Activated T-cell treated with anti-CD3 and anti-CD28 coated beads, Interleukin-2, amount 50 U/mL, for 24 hours (primary cell): ENCODE measurements around the gene RBM42.

Source experiments
- DNase-seq: peaks from one replicate; pipeline ENCODE4 v3.0.0-alpha.2; 2020
- H3K27ac Mint-ChIP-seq: 2 replicates; pipeline ENCODE4 v1.8.0; 2020; ENCODE audit warnings: mild to moderate bottlenecking, mixed read lengths
- H3K27me3 Mint-ChIP-seq: 2 replicates; pipeline ENCODE4 v1.8.0; 2020; ENCODE audit warnings: mixed read lengths
- H3K36me3 Mint-ChIP-seq: 2 replicates; pipeline ENCODE4 v1.8.0; 2020; ENCODE audit warnings: low read depth, mixed read lengths
- H3K4me1 Mint-ChIP-seq: 2 replicates; pipeline ENCODE4 v1.8.0; 2020; ENCODE audit warnings: low read depth, mixed read lengths
- H3K4me3 Mint-ChIP-seq: 2 replicates; pipeline ENCODE4 v1.8.0; 2020; ENCODE audit warnings: mild to moderate bottlenecking, moderate library complexity, mixed read lengths
- H3K9me3 Mint-ChIP-seq: 2 replicates; pipeline ENCODE4 v1.8.0; 2020; ENCODE audit warnings: mixed read lengths

Gene RBM42

DNA sequence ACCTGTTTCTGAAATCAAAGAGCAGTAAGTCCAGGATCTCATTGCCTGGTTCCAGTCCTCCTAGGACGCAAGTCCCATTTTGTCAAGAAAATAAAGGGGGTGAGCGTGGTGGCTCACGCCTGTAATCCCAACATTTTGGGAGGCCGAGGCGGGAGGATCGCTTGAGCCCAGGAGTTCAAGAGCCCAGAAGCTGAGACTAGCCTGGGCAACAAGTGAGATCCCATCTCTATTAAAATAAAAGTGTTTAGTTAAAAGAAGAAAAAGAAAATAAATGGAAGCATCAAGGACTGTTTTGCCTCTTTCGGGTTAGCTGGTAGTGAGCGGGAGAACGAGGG lies 16.6 kb upstream of the RBM42 start:
- no peak for DNase-seq
- H3K4me1 Mint-ChIP-seq: peaks cover 31% of the 10 kb centered on the region

DNA sequence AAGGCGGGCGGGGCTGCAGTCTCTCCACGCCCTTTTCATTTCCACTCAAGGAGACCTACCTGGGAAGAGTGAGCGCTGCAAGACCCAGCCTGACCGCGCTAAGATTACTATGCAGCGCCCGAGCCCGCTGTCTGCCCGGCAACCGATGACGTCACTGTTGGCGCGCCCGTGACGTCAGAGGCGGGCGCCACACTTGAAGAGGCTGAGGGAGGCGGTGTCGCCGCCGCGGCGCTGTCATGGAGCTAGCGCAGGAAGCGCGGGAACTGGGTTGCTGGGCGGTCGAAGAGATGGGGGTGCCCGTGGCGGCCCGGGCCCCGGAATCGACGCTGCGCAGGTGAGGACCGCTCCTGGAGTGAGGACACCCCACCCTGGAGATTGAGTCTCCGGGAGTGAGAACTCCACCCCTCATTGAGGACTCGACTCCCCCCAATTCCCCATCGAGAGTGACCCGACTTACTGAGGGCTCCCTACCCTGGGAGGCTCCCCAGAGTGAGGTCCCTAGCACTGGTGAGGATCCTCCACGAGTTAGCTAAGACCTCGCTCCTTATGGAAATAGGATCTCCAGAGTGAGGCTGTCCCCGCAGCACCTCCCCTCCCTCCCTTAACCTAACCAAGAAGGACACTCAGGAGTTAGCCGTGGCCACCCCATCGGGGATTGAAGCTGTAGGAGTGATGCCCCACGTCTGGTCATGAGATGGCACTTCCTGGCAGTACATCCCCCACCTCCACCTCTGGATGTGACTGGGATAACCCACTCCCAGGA lies 16.1 kb upstream of the RBM42 start, which contains the start of gene HAUS5:
Gene HAUS5, plus strand, starts transcription at position 177 of the 763 bp plus-strand sequence. Its CDS starts 60 bp downstream, at position 237.
- DNase-seq: peak; percentile 99
- H3K4me3 Mint-ChIP-seq: peak within 1 kb of the TSS; percentile 89
- peaks cover 8% of the 10 kb centered on the region for H3K9me3 Mint-ChIP-seq
- no peaks in the 10 kb centered on the region for H3K27me3 Mint-ChIP-seq
- H3K36me3 Mint-ChIP-seq: peaks cover 34% of the 10 kb centered on the region
- H3K4me1 Mint-ChIP-seq: peaks cover 31% of the 10 kb centered on the region
- peak within 1 kb of the TSS; percentile 95 for H3K27ac Mint-ChIP-seq

More for the DNA sequence above, 16.6 kb upstream of the RBM42 start:
- Mint-ChIP-seq H3K36me3 (peaks cover 28% of the 10 kb centered on the region), H3K27me3 (no peaks in the 10 kb centered on the region), H3K27ac (peak overlapping the region; percentile 95), H3K9me3 (peaks cover 12% of the 10 kb centered on the region), H3K4me3 (peak overlapping the region; percentile 89)

DNA sequence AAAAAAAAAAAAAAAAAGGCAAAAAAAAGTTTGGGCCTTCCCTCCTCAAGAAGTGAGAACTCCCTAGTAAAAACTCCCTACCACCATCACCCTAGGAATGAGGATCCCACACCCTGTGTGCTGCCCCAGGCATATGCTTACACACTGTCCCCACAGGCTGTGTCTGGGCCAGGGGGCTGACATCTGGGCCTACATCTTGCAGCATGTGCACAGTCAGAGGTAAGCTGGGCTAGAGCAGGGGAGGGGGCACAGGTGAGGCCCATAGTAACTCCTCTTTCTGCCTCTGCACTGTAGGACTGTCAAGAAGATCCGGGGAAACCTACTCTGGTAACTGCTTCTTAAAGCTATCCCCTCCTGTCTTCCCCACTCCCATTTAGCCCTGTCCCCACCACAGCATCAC lies 15.3 kb upstream of the RBM42 start:
- Mint-ChIP-seq H3K36me3 (peaks cover 41% of the 10 kb centered on the region), H3K9me3 (peaks cover 3% of the 10 kb centered on the region), H3K4me1 (peaks cover 31% of the 10 kb centered on the region), H3K4me3 (peak overlapping the region; percentile 89), H3K27ac (peak overlapping the region; percentile 95), H3K27me3 (no peaks in the 10 kb centered on the region)
- no peak for DNase-seq

DNA sequence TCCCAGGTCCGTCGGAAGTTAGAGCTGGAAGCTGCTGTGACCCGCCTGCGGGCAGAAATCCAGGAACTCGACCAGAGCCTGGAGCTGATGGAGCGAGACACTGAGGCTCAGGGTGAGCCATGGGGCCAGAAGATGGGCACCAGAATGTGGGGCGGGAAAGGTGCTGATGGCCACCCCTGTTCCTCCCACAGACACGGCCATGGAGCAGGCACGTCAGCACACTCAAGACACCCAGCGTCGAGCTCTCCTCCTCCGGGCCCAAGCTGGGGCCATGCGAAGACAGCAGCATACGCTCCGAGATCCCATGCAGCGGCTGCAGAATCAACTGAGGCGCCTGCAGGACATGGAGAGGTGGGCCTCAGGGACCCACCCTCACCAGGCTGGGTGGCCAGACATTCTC lies 13.8 kb upstream of the RBM42 start:
- H3K27me3 Mint-ChIP-seq: no peaks in the 10 kb centered on the region
- no peak overlapping the region for H3K27ac Mint-ChIP-seq
- no peaks in the 10 kb centered on the region for H3K9me3 Mint-ChIP-seq
- peaks cover 53% of the 10 kb centered on the region for H3K36me3 Mint-ChIP-seq
- peaks cover 23% of the 10 kb centered on the region for H3K4me1 Mint-ChIP-seq
- H3K4me3 Mint-ChIP-seq: no peak overlapping the region
- no peak for DNase-seq

GRCh38 chr19:35618857-35619256 lies 10.0 kb upstream of the RBM42 start:
- H3K27ac Mint-ChIP-seq: no peak overlapping the region
- no peak overlapping the region for H3K4me3 Mint-ChIP-seq
- peaks cover 2% of the 10 kb centered on the region for H3K4me1 Mint-ChIP-seq

DNA sequence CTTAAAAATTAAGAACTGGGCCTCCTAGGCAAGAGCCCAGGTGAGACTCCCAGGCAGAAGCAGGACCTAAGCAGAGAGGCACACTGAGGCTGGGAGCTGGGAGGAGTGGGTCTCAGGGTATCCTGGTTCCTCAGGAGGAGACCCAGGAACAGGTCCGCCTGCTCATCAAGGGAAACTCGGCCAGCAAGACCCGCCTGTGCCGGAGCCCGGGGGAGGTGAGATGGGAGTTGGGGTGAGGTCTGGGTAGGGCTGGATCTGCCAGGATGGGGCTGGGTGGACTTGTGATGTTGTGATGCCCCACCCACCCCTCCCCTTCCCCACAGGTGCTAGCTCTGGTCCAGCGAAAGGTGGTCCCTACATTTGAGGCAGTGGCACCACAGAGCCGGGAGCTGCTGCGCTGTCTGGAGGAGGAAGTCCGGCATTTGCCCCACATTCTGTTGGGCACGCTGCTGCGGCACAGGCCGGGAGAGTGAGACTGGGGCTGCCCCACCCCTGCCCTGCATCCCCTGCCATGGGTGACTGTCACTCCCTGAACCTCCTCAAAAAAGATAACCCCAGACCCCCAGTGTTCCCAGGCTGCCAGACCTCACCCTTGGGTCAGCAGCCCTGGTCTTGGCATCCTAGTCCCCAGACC lies 9.4 kb upstream of the RBM42 start:
- Mint-ChIP-seq H3K9me3 (no peaks in the 10 kb centered on the region), H3K4me1 (no peaks in the 10 kb centered on the region), H3K4me3 (no peak overlapping the region), H3K27me3 (no peaks in the 10 kb centered on the region), H3K27ac (no peak overlapping the region), H3K36me3 (peaks cover 85% of the 10 kb centered on the region)
- DNase-seq: no peak

More at GRCh38 chr19:35618857-35619256, 10.0 kb upstream of the RBM42 start:
- H3K9me3 Mint-ChIP-seq: no peaks in the 10 kb centered on the region
- H3K27me3 Mint-ChIP-seq: no peaks in the 10 kb centered on the region
- peaks cover 86% of the 10 kb centered on the region for H3K36me3 Mint-ChIP-seq
- no peak for DNase-seq

- no peaks in the 10 kb centered on the region for H3K4me1 Mint-ChIP-seq
- no peak overlapping the region for H3K4me3 Mint-ChIP-seq
- peaks cover 79% of the 10 kb centered on the region for H3K36me3 Mint-ChIP-seq
- H3K27me3 Mint-ChIP-seq: no peaks in the 10 kb centered on the region
- no peak overlapping the region for H3K27ac Mint-ChIP-seq
- H3K9me3 Mint-ChIP-seq: no peaks in the 10 kb centered on the region
- DNase-seq: no peak
Measured at GRCh38 chr19:35620001-35620400, 8.8 kb upstream of the RBM42 start.

GRCh38 chr19:35621708-35622107 lies 7.1 kb upstream of the RBM42 start:
- Mint-ChIP-seq H3K36me3 (peaks cover 67% of the 10 kb centered on the region), H3K4me1 (no peaks in the 10 kb centered on the region), H3K27me3 (no peaks in the 10 kb centered on the region), H3K9me3 (no peaks in the 10 kb centered on the region), H3K27ac (peak overlapping the region; percentile 23), H3K4me3 (no peak overlapping the region)
- DNase-seq: no peak

- H3K27me3 Mint-ChIP-seq: no peaks in the 10 kb centered on the region
- no peaks in the 10 kb centered on the region for H3K4me1 Mint-ChIP-seq
- H3K36me3 Mint-ChIP-seq: peaks cover 56% of the 10 kb centered on the region
- DNase-seq: no peak
- H3K9me3 Mint-ChIP-seq: no peaks in the 10 kb centered on the region
- no peak overlapping the region for H3K4me3 Mint-ChIP-seq
- H3K27ac Mint-ChIP-seq: peak overlapping the region; percentile 50
Measured at GRCh38 chr19:35622750-35623149, 6.1 kb upstream of the RBM42 start.

GRCh38 chr19:35623327-35624010 lies 5.4 kb upstream of the RBM42 start:
- H3K36me3 Mint-ChIP-seq: peaks cover 55% of the 10 kb centered on the region
- no peak overlapping the region for H3K4me3 Mint-ChIP-seq
- H3K27me3 Mint-ChIP-seq: no peaks in the 10 kb centered on the region
- no peaks in the 10 kb centered on the region for H3K9me3 Mint-ChIP-seq
- DNase-seq: no peak
- peaks cover 4% of the 10 kb centered on the region for H3K4me1 Mint-ChIP-seq
- no peak overlapping the region for H3K27ac Mint-ChIP-seq

DNA sequence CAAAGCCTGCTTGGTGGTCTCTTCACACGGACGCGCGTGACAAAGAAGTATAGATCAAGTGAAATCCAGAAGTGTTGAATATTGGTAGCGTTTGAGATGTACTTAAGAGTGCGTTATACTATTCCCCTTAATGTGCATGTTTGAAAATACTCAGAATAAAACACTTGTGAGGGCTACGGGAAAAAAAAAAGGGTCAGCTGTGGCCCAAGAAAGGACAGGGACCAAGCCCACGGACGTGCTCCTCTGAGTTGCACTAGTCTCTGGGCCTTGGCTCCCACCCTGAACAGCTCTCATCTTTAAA lies 622 bp upstream of the RBM42 start:
- Mint-ChIP-seq H3K4me3 (peak overlapping the region; percentile 94), H3K27ac (peak overlapping the region; percentile 99), H3K27me3 (no peaks in the 10 kb centered on the region), H3K4me1 (peaks cover 15% of the 10 kb centered on the region), H3K36me3 (peaks cover 56% of the 10 kb centered on the region), H3K9me3 (no peaks in the 10 kb centered on the region)
- no peak for DNase-seq

DNA sequence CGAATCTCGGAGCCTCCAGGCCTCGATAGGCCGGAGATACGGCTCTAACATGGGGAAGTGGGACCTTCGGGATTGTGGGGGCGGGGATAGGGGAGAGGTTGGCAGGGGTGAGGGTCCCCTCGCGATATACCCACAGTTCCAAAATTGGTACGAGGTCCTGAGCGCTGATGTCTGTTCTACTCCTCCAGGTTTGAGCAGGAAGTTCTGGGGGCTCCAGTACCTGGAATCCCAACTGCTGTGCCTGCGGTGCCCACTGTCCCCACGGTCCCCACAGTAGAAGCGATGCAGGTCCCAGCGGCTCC lies 447 bp downstream of the RBM42 start:
- H3K36me3 Mint-ChIP-seq: peaks cover 60% of the 10 kb centered on the region
- no peaks in the 10 kb centered on the region for H3K27me3 Mint-ChIP-seq
- no peaks in the 10 kb centered on the region for H3K9me3 Mint-ChIP-seq
- peak overlapping the region; percentile 94 for H3K4me3 Mint-ChIP-seq
- H3K4me1 Mint-ChIP-seq: peaks cover 15% of the 10 kb centered on the region
- DNase-seq: no peak
- peak overlapping the region; percentile 99 for H3K27ac Mint-ChIP-seq

DNA sequence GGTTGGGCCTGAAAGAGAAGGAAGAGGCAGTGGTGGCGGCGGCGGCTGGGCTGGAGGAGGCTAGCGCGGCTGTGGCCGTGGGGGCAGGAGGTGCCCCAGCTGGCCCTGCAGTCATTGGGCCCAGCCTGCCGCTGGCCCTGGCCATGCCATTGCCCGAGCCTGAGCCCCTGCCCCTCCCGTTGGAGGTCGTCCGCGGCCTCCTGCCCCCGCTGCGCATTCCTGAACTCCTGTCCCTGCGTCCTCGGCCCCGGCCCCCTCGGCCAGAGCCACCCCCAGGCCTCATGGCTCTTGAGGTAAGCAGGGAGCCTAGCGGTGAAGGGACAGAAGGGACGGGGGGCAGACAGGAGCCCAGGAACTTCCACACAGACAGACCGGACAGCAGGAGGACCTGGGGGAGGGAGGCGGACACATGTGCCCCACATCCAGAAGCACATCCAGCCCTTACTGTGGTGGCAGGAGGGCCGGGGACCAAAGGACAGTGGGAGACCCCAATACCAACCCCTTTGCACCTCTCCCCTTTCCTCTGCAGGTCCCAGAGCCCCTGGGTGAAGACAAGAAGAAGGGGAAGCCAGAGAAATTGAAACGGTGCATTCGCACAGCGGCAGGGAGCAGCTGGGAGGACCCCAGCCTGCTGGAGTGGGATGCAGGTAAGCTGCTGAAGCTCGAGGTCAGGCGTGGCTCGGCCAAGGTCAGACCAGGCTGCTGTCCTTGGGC lies 5.0 kb downstream of the RBM42 start:
- Mint-ChIP-seq H3K9me3 (no peaks in the 10 kb centered on the region), H3K36me3 (peaks cover 93% of the 10 kb centered on the region), H3K4me3 (no peak overlapping the region), H3K27ac (no peak overlapping the region), H3K27me3 (no peaks in the 10 kb centered on the region), H3K4me1 (peaks cover 7% of the 10 kb centered on the region)
- no peak for DNase-seq

GRCh38 chr19:35636651-35637050 lies 7.8 kb downstream of the RBM42 start:
- DNase-seq: no peak
- Mint-ChIP-seq H3K36me3 (peaks cover 69% of the 10 kb centered on the region), H3K4me1 (peaks cover 8% of the 10 kb centered on the region), H3K4me3 (no peak overlapping the region), H3K27me3 (no peaks in the 10 kb centered on the region), H3K9me3 (no peaks in the 10 kb centered on the region), H3K27ac (no peak overlapping the region)

GRCh38 chr19:35637165-35637564 lies 8.3 kb downstream of the RBM42 start:
- H3K36me3 Mint-ChIP-seq: peaks cover 64% of the 10 kb centered on the region
- H3K9me3 Mint-ChIP-seq: no peaks in the 10 kb centered on the region
- DNase-seq: no peak
- H3K4me3 Mint-ChIP-seq: no peak overlapping the region
- no peak overlapping the region for H3K27ac Mint-ChIP-seq
- H3K27me3 Mint-ChIP-seq: no peaks in the 10 kb centered on the region
- peaks cover 12% of the 10 kb centered on the region for H3K4me1 Mint-ChIP-seq
